Prostate gland (tissue), 2 donors: Measurements from ENCODE around the gene MBD3L3.

ENCODE experiments used
- POLR2A ChIP-seq: fragments of 450-650 bp; IDR thresholded peaks from one replicate; pipeline ENCODE4 v1.6.1; 2016; ENCODE audit warnings: antibody characterized with exemption, mild to moderate bottlenecking
- POLR2AphosphoS5 ChIP-seq: sonication (generic); formaldehyde crosslinking; IDR thresholded peaks from one replicate; pipeline ENCODE4 v1.6.1; 2017; ENCODE audit warnings: antibody characterized with exemption
- TF ChIP-seq, protein P1 (sequence below), 4 experiments: fragments of 200-600 bp in 2 of 4; fragments of 450-650 bp in 2 of 4; sonication (generic) in 2 of 4; IDR thresholded peaks; 1 replicate in 3 of 4; 2 replicates in 1 of 4; pipeline ENCODE4 v1.5.1; 2016 to 2019; ENCODE audit warnings: antibody characterized with exemption in 4 of 4, mild to moderate bottlenecking in 2 of 4, moderate library complexity in 2 of 4

DNA sequence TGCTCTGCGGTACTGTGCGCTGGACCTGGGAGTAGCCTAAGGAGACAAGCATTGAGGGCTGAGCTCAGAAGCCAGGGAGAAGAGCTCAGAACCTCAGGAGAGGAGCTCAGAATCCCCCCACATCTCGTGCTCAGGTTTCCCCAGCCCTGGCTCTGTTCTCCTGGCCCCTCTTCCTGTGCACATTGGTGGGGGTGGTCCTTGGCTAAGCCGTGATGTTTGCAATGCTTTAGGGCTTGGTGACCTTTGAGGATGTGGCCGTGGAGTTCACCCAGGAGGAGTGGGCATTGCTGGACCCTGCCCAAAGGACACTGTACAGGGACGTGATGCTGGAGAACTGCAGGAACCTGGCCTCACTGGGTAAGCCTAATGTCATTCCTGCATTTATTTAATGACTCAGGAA is 17.7 kb upstream of the MBD3L3 start:
- no peak for TF ChIP-seq POLR2A
- TF ChIP-seq, protein P1, sequence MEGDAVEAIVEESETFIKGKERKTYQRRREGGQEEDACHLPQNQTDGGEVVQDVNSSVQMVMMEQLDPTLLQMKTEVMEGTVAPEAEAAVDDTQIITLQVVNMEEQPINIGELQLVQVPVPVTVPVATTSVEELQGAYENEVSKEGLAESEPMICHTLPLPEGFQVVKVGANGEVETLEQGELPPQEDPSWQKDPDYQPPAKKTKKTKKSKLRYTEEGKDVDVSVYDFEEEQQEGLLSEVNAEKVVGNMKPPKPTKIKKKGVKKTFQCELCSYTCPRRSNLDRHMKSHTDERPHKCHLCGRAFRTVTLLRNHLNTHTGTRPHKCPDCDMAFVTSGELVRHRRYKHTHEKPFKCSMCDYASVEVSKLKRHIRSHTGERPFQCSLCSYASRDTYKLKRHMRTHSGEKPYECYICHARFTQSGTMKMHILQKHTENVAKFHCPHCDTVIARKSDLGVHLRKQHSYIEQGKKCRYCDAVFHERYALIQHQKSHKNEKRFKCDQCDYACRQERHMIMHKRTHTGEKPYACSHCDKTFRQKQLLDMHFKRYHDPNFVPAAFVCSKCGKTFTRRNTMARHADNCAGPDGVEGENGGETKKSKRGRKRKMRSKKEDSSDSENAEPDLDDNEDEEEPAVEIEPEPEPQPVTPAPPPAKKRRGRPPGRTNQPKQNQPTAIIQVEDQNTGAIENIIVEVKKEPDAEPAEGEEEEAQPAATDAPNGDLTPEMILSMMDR (IDR thresholded peaks at IDR 0.05): no peak
- TF ChIP-seq POLR2AphosphoS5: no peak
